Large intestine (tissue), 3 donors: ENCODE data around the gene MARCHF11. TPM values are rescaled to one million over a fixed set of nuclear protein-coding genes. Genes with fewer than 3 reads are reported as not detected.

Experiments
- DNase-seq, 2 donors: peaks; one replicate each; pipeline versions ENCODE4 v3.0.0 to v3.0.0-alpha.2; 2013
- H3K27ac ChIP-seq: one replicate; pipeline ENCODE4 v1.5.1; 2013; ENCODE audit warnings: low read length
- H3K27me3 ChIP-seq: 2 replicates; pipeline ENCODE4 v1.6.1; 2013; ENCODE audit warnings: low read length; ENCODE audit not compliant: control insufficient read depth, insufficient read depth
- H3K36me3 ChIP-seq: 2 replicates; pipeline ENCODE4 v1.6.1; 2013; ENCODE audit warnings: low read length; ENCODE audit not compliant: control insufficient read depth, insufficient read depth
- H3K4me1 ChIP-seq: one replicate; pipeline ENCODE4 v1.6.1; 2013; ENCODE audit warnings: low read length; ENCODE audit not compliant: control insufficient read depth, insufficient read depth
- H3K4me3 ChIP-seq: one replicate; pipeline ENCODE4 v1.5.1; 2013; ENCODE audit warnings: low read length
- H3K9me3 ChIP-seq: one replicate; pipeline ENCODE4 v1.6.1; 2013; ENCODE audit warnings: mild to moderate bottlenecking, low read depth, low read length, moderate library complexity; ENCODE audit not compliant: control insufficient read depth
- WGBS: methylation state at CpG from one replicate; pipeline ENCODE4 v1.1.5; 2013; ENCODE audit warnings: low lambda C conversion rate; ENCODE audit not compliant: insufficient coverage; 5-methylcytosine and 5-hydroxymethylcytosine counted together
- polyA plus RNA-seq: library from polyadenylated mRNA; unstranded; fragments of 120-200 nt; gene quantifications from one replicate; pipeline ENCODE4 v1.2.1, GENCODE V29; 2013

Gene MARCHF11
- polyA plus RNA-seq, 1 donor: 0.36 TPM

GRCh38 chr5:16082982-16083381 lies 96.6 kb downstream of the MARCHF11 start:
- Histone ChIP-seq H3K4me1 (no peaks in the 10 kb centered on the region), H3K27ac (no peak overlapping the region), H3K4me3 (no peak overlapping the region), H3K27me3 (no peaks in the 10 kb centered on the region), H3K9me3 (no peaks in the 10 kb centered on the region), H3K36me3 (no peaks in the 10 kb centered on the region)
- no CpG with 5 or more reads among the region's 4 CpGs for WGBS
- no peak for DNase-seq

GRCh38 chr5:16082053-16082452 lies 97.5 kb downstream of the MARCHF11 start:
- Histone ChIP-seq H3K27ac (no peak overlapping the region), H3K4me3 (no peak overlapping the region), H3K36me3 (no peaks in the 10 kb centered on the region), H3K9me3 (no peaks in the 10 kb centered on the region), H3K27me3 (no peaks in the 10 kb centered on the region), H3K4me1 (no peaks in the 10 kb centered on the region)
- no CpG with 5 or more reads among the region's 7 CpGs for WGBS
- DNase-seq: no peak

GRCh38 chr5:16081376-16081955 lies 98.1 kb downstream of the MARCHF11 start:
- Histone ChIP-seq H3K36me3 (no peaks in the 10 kb centered on the region), H3K9me3 (no peaks in the 10 kb centered on the region), H3K4me1 (no peaks in the 10 kb centered on the region), H3K27me3 (no peaks in the 10 kb centered on the region), H3K4me3 (no peak overlapping the region), H3K27ac (no peak overlapping the region)
- WGBS: no CpG with 5 or more reads among the region's 10 CpGs
- DNase-seq: no peak

- no peaks in the 10 kb centered on the region for H3K27me3 ChIP-seq
- H3K27ac ChIP-seq: no peak overlapping the region
- no peaks in the 10 kb centered on the region for H3K4me1 ChIP-seq
- H3K36me3 ChIP-seq: no peaks in the 10 kb centered on the region
- H3K4me3 ChIP-seq: no peak overlapping the region
- no CpG with 5 or more reads among the region's 7 CpGs for WGBS
- no peaks in the 10 kb centered on the region for H3K9me3 ChIP-seq
- no peak for DNase-seq
Observed at GRCh38 chr5:16076657-16077056, 102.9 kb downstream of the MARCHF11 start.

GRCh38 chr5:16074358-16074757 lies 105.2 kb downstream of the MARCHF11 start:
- WGBS: 60% methylated on average over 1 of the region's 4 CpGs
- no peak overlapping the region for H3K4me3 ChIP-seq

GRCh38 chr5:16072616-16073015 lies 107.0 kb downstream of the MARCHF11 start:
- DNase-seq: no peak
- H3K9me3 ChIP-seq: no peaks in the 10 kb centered on the region
- no peaks in the 10 kb centered on the region for H3K36me3 ChIP-seq
- H3K4me1 ChIP-seq: no peaks in the 10 kb centered on the region
- no peaks in the 10 kb centered on the region for H3K27me3 ChIP-seq
- H3K4me3 ChIP-seq: no peak overlapping the region
- no peak overlapping the region for H3K27ac ChIP-seq
- WGBS: no CpG with 5 or more reads among the region's 2 CpGs

More at GRCh38 chr5:16074358-16074757, 105.2 kb downstream of the MARCHF11 start:
- H3K36me3 ChIP-seq: no peaks in the 10 kb centered on the region
- no peak overlapping the region for H3K27ac ChIP-seq
- no peaks in the 10 kb centered on the region for H3K27me3 ChIP-seq
- no peaks in the 10 kb centered on the region for H3K4me1 ChIP-seq
- H3K9me3 ChIP-seq: no peaks in the 10 kb centered on the region
- DNase-seq: no peak

- no CpG with 5 or more reads among the region's 7 CpGs for WGBS
- Histone ChIP-seq H3K9me3 (no peaks in the 10 kb centered on the region), H3K36me3 (no peaks in the 10 kb centered on the region), H3K27me3 (no peaks in the 10 kb centered on the region), H3K4me1 (no peaks in the 10 kb centered on the region), H3K27ac (no peak overlapping the region), H3K4me3 (no peak overlapping the region)
- DNase-seq: no peak
Observed at GRCh38 chr5:16067415-16067814, 112.2 kb downstream of the MARCHF11 start.

- DNase-seq: no peak
- 80% methylated on average over 1 of the region's 2 CpGs for WGBS
- Histone ChIP-seq H3K27me3 (no peaks in the 10 kb centered on the region), H3K36me3 (no peaks in the 10 kb centered on the region), H3K27ac (no peak overlapping the region), H3K9me3 (no peaks in the 10 kb centered on the region), H3K4me3 (no peak overlapping the region), H3K4me1 (no peaks in the 10 kb centered on the region)
Observed at GRCh38 chr5:16066810-16067209, 112.8 kb downstream of the MARCHF11 start.

- Histone ChIP-seq H3K4me3 (no peak overlapping the region), H3K4me1 (no peaks in the 10 kb centered on the region), H3K27ac (no peak overlapping the region), H3K27me3 (no peaks in the 10 kb centered on the region), H3K36me3 (no peaks in the 10 kb centered on the region), H3K9me3 (no peaks in the 10 kb centered on the region)
- no CpG with 5 or more reads among the region's 2 CpGs for WGBS
- DNase-seq: no peak
Observed at GRCh38 chr5:16066320-16066719, 113.3 kb downstream of the MARCHF11 start.

- Histone ChIP-seq H3K27ac (no peak overlapping the region), H3K4me1 (no peaks in the 10 kb centered on the region), H3K9me3 (no peaks in the 10 kb centered on the region), H3K4me3 (no peak overlapping the region), H3K27me3 (no peaks in the 10 kb centered on the region), H3K36me3 (no peaks in the 10 kb centered on the region)
- no peak for DNase-seq
- WGBS: 80% methylated on average over 1 of the region's 4 CpGs
Observed at GRCh38 chr5:16065831-16066230, 113.8 kb downstream of the MARCHF11 start.

- no peaks in the 10 kb centered on the region for H3K36me3 ChIP-seq
- 43% methylated on average over 2 of the region's 9 CpGs for WGBS
Observed at GRCh38 chr5:16064135-16064893, 115.3 kb downstream of the MARCHF11 start.

More at GRCh38 chr5:16064135-16064893, 115.3 kb downstream of the MARCHF11 start:
- Histone ChIP-seq H3K9me3 (no peaks in the 10 kb centered on the region), H3K4me1 (no peaks in the 10 kb centered on the region), H3K27ac (no peak overlapping the region), H3K27me3 (no peaks in the 10 kb centered on the region), H3K4me3 (no peak overlapping the region)
- no peak for DNase-seq
